Measurements from ENCODE around the gene SCAPER.

DNA sequence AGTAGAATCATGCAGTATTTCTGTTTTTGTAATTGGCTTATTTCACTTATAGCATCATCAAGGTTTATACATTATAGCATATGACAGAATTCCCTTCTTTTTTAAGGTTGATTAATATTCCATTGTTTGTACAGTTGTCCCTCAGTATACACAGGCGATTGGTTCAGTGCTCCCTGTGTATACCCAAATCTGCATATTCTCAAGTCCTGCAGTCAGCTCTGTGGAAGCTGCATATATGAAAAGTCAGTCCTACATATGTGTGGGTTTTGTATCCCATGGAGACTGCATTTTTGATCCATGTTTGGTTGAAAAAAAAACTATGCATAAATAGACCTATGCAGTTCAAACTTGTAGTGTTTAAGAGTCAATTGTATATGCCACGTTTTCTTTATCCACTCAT lies 440.9 kb downstream of the SCAPER start:
- TF ChIP-seq, protein P1, sequence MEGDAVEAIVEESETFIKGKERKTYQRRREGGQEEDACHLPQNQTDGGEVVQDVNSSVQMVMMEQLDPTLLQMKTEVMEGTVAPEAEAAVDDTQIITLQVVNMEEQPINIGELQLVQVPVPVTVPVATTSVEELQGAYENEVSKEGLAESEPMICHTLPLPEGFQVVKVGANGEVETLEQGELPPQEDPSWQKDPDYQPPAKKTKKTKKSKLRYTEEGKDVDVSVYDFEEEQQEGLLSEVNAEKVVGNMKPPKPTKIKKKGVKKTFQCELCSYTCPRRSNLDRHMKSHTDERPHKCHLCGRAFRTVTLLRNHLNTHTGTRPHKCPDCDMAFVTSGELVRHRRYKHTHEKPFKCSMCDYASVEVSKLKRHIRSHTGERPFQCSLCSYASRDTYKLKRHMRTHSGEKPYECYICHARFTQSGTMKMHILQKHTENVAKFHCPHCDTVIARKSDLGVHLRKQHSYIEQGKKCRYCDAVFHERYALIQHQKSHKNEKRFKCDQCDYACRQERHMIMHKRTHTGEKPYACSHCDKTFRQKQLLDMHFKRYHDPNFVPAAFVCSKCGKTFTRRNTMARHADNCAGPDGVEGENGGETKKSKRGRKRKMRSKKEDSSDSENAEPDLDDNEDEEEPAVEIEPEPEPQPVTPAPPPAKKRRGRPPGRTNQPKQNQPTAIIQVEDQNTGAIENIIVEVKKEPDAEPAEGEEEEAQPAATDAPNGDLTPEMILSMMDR (IDR thresholded peaks at IDR 0.05) = no peak
- TF ChIP-seq SIN3A (IDR thresholded peaks at IDR 0.05; ENCODE audit: borderline replicate concordance, insufficient read depth, low read depth, low read length) (no peak), TCF7L2 (IDR thresholded peaks at IDR 0.05; ENCODE audit: low read depth, low read length) (no peak)
- TF ChIP-seq, protein P2, sequence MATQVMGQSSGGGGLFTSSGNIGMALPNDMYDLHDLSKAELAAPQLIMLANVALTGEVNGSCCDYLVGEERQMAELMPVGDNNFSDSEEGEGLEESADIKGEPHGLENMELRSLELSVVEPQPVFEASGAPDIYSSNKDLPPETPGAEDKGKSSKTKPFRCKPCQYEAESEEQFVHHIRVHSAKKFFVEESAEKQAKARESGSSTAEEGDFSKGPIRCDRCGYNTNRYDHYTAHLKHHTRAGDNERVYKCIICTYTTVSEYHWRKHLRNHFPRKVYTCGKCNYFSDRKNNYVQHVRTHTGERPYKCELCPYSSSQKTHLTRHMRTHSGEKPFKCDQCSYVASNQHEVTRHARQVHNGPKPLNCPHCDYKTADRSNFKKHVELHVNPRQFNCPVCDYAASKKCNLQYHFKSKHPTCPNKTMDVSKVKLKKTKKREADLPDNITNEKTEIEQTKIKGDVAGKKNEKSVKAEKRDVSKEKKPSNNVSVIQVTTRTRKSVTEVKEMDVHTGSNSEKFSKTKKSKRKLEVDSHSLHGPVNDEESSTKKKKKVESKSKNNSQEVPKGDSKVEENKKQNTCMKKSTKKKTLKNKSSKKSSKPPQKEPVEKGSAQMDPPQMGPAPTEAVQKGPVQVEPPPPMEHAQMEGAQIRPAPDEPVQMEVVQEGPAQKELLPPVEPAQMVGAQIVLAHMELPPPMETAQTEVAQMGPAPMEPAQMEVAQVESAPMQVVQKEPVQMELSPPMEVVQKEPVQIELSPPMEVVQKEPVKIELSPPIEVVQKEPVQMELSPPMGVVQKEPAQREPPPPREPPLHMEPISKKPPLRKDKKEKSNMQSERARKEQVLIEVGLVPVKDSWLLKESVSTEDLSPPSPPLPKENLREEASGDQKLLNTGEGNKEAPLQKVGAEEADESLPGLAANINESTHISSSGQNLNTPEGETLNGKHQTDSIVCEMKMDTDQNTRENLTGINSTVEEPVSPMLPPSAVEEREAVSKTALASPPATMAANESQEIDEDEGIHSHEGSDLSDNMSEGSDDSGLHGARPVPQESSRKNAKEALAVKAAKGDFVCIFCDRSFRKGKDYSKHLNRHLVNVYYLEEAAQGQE (IDR thresholded peaks at IDR 0.05; ENCODE audit: insufficient read depth in 1 of 2, low read depth in 2 of 2, low read length in 1 of 2) = no peak
